Measurements from ENCODE around the gene SNED1. TPM values are rescaled to one million over a fixed set of nuclear protein-coding genes. Genes with fewer than 3 reads are reported as not detected.

The SNED1 gene
- polyA plus RNA-seq, 3 donors: 0.02 to 3.4 (median 0.12) TPM

DNA sequence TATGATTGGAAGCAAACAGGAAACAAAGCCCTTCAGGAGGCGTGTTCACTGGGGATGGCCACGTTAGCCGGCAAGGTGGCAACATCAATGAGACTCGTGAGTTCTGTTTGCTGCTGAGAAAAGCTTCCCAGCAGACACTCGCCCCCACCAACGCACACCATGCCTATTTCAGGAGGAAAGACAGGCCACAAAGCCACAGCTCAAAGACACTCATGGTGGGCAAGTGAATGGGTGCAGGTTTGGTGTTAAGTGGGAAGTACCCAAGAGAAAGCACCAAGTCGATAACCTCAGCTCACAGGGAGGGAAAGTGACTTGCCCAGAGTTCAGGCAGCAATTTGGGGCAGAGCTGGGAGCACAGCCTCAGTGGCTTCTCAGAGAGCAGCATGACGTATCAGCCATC, 114.2 kb downstream of the SNED1 start:
- no peak for TF ChIP-seq CTCF (IDR thresholded peaks at IDR 0.05)
- Histone ChIP-seq H3K9me3 (replicated peaks in 1 of 2; ENCODE audit: control insufficient read depth in 1 of 2, insufficient read depth in 1 of 2, low read length in 2 of 2) (no peaks in the 10 kb centered on the region), H3K9ac (ENCODE audit: insufficient read depth, low read length, poor library complexity, severe bottlenecking) (no peak overlapping the region), H3K27me3 (ENCODE audit: control insufficient read depth in 2 of 2, insufficient read depth in 2 of 2, low read length in 2 of 2) (no peaks in the 10 kb centered on the region), H3K4me3 (replicated peaks in 1 of 3; ENCODE audit: low read depth in 2 of 3, low read length in 3 of 3) (no peak overlapping the region), H3K4me2 (replicated peaks; ENCODE audit: extremely low read depth, low read length, poor library complexity, severe bottlenecking) (no peak overlapping the region), H3K36me3 (replicated peaks in 1 of 2; ENCODE audit: control insufficient read depth in 1 of 2, insufficient read depth in 2 of 2, low read length in 2 of 2) (peaks cover 4 to 28% of the 10 kb centered on the region in 2 donors), H2AFZ (ENCODE audit: insufficient read depth, low read depth, low read length, poor library complexity, severe bottlenecking) (no peak overlapping the region), H3K27ac (ENCODE audit: low read depth in 1 of 2, low read length in 2 of 2) (no peak overlapping the region), H4K20me1 (ENCODE audit: insufficient read depth, low read length) (no peaks in the 10 kb centered on the region), H3K79me2 (ENCODE audit: insufficient read depth, low read length) (no peaks in the 10 kb centered on the region), H3K4me1 (ENCODE audit: control insufficient read depth in 1 of 2, insufficient read depth in 2 of 2, low read length in 2 of 2) (no peaks in the 10 kb centered on the region)
- peaks cover 6% of the 10 kb centered on the region for H3K4me1 Mint-ChIP-seq
- H3K4me3 Mint-ChIP-seq: no peak overlapping the region
- H3K36me3 Mint-ChIP-seq: peaks cover 30 to 46% of the 10 kb centered on the region in 2 donors
- no peaks in the 10 kb centered on the region for H3K9me3 Mint-ChIP-seq
- H3K27me3 Mint-ChIP-seq (ENCODE audit: low read depth in 3 of 3): peaks cover 0 to 1% (median 0%) of the 10 kb centered on the region in 3 donors
- intact Hi-C loops (cut with micrococcal nuclease): no loop called here
- WGBS (ENCODE audit: insufficient coverage): 90% methylated on average over 4 of the region's 8 CpGs
- DNase-seq: no peak
- H3K27ac Mint-ChIP-seq: no peak overlapping the region

DNA sequence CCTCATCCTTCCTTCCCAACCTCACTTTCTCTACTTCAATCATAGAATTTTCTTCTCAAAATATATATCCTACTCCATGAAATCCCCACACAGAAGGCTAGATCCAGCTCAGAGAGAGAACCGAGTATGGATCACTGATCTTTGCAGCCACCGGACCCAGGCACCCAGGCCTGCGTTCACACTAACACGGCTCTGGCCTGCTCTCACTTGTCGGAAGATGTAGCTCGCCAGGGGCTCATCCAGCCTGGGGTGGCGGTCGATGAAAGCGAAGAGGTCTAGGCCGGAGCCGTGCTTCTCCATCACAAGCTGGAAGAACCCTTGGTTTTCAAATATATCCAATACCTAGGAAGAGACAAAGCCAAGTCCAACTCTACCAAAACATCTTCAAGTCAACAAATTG, 116.4 kb downstream of the SNED1 start:
- H3K27ac Mint-ChIP-seq: no peak overlapping the region
- no peak overlapping the region for H3K4me2 ChIP-seq (replicated peaks; ENCODE audit: extremely low read depth, low read length, poor library complexity, severe bottlenecking)
- H3K9me3 ChIP-seq (replicated peaks in 1 of 2; ENCODE audit: control insufficient read depth in 1 of 2, insufficient read depth in 1 of 2, low read length in 2 of 2): no peaks in the 10 kb centered on the region
- no peak overlapping the region for H3K4me3 ChIP-seq (replicated peaks in 1 of 3; ENCODE audit: low read depth in 2 of 3, low read length in 3 of 3)
- 95% methylated on average over 9 of the region's 11 CpGs for WGBS (ENCODE audit: insufficient coverage)
- no peak overlapping the region for H3K27ac ChIP-seq (ENCODE audit: low read depth in 1 of 2, low read length in 2 of 2)
- H3K79me2 ChIP-seq (ENCODE audit: insufficient read depth, low read length): no peaks in the 10 kb centered on the region
- no peaks in the 10 kb centered on the region for H4K20me1 ChIP-seq (ENCODE audit: insufficient read depth, low read length)
- H3K27me3 ChIP-seq (ENCODE audit: control insufficient read depth in 2 of 2, insufficient read depth in 2 of 2, low read length in 2 of 2): no peaks in the 10 kb centered on the region
- no peak overlapping the region for H3K9ac ChIP-seq (ENCODE audit: insufficient read depth, low read length, poor library complexity, severe bottlenecking)
- H3K4me1 ChIP-seq (ENCODE audit: control insufficient read depth in 1 of 2, insufficient read depth in 2 of 2, low read length in 2 of 2): no peaks in the 10 kb centered on the region
- no peak overlapping the region for H2AFZ ChIP-seq (ENCODE audit: insufficient read depth, low read depth, low read length, poor library complexity, severe bottlenecking)
- peaks cover 4 to 28% of the 10 kb centered on the region in 2 donors for H3K36me3 ChIP-seq (replicated peaks in 1 of 2; ENCODE audit: control insufficient read depth in 1 of 2, insufficient read depth in 2 of 2, low read length in 2 of 2)
- TF ChIP-seq CTCF (IDR thresholded peaks at IDR 0.05): no peak
- peaks cover 0 to 1% (median 0%) of the 10 kb centered on the region in 3 donors for H3K27me3 Mint-ChIP-seq (ENCODE audit: low read depth in 3 of 3)
- peaks cover 34 to 44% of the 10 kb centered on the region in 2 donors for H3K36me3 Mint-ChIP-seq
- no peaks in the 10 kb centered on the region for H3K9me3 Mint-ChIP-seq
- no peaks in the 10 kb centered on the region for H3K4me1 Mint-ChIP-seq
- no peak for DNase-seq
- H3K4me3 Mint-ChIP-seq: no peak overlapping the region
- intact Hi-C loops (cut with micrococcal nuclease): no loop called here

Measured in CD14-positive monocyte (primary cell).